Measurements from ENCODE around the gene ZKSCAN1. TPM values are rescaled to one million over a fixed set of nuclear protein-coding genes. Genes with fewer than 3 reads are reported as not detected.
A peak's percentile ranks its signal among the peaks of the same experiment; 100 is the strongest.

Gene ZKSCAN1
- total RNA-seq, 2 donors from 2014 or later: 36.7 to 47.0 TPM

DNA sequence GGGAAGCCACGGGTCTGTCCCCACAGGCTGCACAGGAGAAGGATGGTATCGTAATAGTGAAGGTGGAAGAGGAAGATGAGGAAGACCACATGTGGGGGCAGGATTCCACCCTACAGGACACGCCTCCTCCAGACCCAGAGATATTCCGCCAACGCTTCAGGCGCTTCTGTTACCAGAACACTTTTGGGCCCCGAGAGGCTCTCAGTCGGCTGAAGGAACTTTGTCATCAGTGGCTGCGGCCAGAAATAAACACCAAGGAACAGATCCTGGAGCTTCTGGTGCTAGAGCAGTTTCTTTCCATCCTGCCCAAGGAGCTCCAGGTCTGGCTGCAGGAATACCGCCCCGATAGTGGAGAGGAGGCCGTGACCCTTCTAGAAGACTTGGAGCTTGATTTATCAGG, 8.1 kb downstream of the ZKSCAN1 start:
- ATAC-seq (no peak), DNase-seq (no peak)
- intact Hi-C loops (cut with DNase I): no loop called here

DNA sequence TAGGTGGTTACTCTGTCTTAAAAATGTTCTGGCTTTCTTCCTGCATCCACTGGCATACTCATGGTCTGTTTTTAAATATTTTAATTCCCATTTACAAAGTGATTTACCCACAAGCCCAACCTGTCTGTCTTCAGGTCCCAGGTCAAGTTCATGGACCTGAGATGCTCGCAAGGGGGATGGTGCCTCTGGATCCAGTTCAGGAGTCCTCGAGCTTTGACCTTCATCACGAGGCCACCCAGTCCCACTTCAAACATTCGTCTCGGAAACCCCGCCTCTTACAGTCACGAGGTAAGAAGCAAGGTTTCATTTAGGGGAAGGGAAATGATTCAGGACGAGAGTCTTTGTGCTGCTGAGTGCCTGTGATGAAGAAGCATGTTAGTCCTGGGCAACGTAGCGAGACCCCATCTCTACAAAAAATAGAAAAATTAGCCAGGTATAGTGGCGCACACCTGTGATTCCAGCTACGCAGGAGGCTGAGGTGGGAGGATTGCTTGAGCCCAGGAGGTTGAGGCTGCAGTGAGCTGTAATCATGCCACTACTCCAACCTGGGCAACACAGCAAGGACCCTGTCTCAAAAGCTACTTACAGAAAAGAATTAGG, 8.7 kb downstream of the ZKSCAN1 start:
- ATAC-seq (no peak), DNase-seq (no peak)
- intact Hi-C loops (cut with DNase I): no loop called here

DNA sequence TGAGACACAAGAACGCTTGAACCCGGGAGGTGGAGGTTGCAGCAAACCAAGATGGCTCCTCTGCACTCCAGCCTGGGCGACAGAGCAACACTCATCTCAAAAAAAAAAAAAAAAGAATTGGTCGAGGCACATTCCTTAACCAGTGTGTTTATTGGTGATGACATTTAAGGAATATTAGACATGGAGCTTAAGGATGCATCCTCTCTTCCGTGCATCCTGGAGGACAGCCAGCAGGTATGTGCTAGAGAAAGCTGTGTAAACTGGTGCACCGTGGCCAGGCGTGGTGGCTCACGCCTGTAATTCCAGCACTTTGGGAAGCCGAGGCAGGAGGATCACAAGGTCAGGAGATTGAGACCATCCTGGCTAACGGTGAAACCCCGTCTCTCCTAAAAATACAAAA, 11.8 kb downstream of the ZKSCAN1 start:
- intact Hi-C loops (cut with DNase I): no loop called here
- DNase-seq (no peak), ATAC-seq (no peak)

DNA sequence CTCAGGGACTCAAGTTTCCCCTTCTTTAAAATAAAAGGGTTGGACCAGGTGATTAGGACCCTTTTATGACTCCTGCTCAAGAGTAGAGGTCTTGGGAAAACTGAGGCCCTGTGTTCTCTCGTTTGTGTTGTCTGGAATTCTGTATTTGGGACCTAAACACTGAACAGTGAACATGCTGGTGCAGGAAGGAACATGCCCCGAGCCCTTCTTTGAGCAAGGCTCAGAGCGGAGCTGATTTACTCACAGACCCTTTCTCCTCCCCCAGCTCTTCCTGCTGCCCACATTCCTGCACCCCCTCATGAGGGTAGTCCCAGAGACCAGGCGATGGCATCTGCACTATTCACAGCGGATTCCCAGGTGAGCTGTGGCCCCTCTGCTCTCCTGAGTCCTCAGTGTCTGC, 14.2 kb downstream of the ZKSCAN1 start:
- intact Hi-C loops (cut with DNase I): no loop called here
- DNase-seq (no peak), ATAC-seq (no peak)

DNA sequence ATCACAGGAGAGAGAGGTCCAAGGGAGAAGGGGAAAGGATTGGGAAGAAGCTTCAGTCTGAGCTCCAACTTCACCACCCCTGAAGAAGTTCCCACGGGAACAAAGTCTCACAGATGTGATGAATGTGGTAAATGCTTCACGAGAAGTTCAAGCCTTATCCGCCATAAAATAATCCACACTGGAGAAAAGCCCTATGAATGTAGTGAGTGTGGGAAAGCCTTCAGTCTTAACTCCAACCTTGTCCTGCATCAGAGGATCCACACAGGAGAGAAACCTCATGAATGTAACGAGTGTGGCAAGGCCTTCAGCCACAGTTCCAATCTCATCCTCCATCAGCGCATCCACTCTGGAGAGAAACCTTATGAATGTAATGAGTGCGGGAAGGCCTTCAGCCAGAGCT, 18.1 kb downstream of the ZKSCAN1 start:
- intact Hi-C loops (cut with DNase I): no loop called here
- ATAC-seq: no peak
- no peak for DNase-seq

DNA sequence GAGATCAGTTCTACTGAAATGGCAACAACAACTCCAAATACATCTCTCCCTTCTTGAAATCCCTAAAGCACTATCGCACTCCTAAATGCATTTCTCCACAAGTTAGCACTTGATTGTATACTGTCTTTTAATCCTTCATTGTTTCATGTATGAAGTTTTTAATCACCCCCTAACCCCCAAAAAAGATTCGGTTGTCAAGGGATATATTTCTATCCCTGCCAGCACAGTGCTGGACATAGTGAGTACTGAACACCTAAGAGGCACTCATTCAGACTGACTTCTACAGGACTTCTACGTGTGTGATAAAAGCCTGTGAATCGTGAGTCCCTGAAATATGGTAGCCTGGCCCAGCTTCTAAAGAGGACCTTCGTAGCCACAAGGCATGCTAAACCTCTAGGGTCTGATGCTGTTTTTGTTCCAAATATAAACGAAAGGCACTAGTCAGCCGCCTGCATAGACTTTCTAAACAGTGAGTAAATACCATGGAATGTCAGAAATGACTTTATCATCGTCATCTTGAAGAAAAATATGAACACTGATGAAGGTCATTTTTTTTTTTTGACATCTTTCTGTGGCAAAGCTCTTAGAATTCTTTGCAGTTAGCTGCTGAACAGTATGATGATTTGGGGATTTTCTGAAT, 19.6 kb downstream of the ZKSCAN1 start:
- intact Hi-C loops (cut with DNase I): no loop called here
- no peak for DNase-seq
- ATAC-seq: no peak

DNA sequence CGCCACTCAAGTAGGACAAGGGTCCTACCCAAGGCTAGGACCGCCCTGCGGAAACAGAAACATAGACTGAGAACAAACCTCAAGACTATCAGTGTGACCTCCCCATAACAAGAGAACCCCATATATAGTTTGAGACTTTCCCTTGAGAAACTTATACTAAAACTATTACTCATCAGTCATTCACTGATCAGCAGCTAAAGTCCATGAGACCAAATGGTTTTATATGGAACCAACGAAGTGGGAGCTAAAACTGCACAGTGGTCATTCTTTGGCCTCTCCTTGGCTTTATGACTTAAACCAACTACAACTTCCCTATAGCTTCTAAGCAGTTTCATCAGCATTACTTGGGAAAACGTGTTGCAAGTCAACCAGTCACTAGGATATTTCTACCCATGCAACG, 20.5 kb downstream of the ZKSCAN1 start:
- intact Hi-C loops (cut with DNase I): no loop called here

DNA sequence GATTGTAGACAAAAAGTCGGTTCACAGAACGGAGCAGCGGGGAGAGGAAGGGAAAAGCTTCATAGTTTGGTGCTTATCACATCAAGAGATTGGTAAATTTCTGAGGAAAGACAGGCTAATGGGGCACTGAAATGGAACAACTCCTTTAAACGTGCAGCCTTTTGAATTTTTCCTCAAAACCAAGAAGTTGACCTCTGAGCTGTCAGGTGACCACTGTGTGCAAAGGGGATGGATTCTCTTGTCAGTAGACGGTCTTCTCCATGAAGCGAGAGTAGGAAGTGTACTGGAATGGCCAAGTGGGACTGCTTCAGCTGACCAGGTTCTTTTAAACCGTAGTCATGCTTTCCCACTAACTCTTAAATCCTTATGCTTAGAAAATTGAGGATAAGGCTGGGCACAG, 22.9 kb downstream of the ZKSCAN1 start:
- ATAC-seq (no peak), DNase-seq (no peak)
- intact Hi-C loops (cut with DNase I): no loop called here

More for the DNA sequence above, 20.5 kb downstream of the ZKSCAN1 start:
- no peak for ATAC-seq
- DNase-seq: no peak

DNA sequence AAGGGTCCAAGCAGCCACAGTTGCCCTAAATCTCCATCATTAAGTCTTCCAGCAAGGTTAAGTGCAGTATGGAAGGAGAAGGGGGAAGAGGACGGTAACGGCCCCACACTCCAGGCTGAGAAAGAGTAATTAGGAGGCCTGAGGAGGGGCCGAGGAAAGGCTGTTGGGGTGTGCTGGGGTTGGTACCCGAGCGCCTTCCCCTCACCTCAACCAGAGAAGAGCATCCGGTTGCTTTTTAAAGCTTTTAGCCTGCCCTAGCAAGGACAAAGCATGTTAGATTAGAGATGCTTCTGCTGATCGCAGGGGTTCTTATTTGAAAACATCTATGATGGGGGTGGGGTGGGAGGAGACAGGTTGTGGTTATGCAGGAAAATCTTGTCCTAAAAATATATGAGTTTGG, 25.2 kb downstream of the ZKSCAN1 start:
- DNase-seq: no peak
- intact Hi-C loops (cut with DNase I): loop anchor here in 1 of 2 donors (10.0 kb wide), 1 partner anchor 46 kb away; no protein-coding TSS in a partner anchor
- ATAC-seq: no peak

DNA sequence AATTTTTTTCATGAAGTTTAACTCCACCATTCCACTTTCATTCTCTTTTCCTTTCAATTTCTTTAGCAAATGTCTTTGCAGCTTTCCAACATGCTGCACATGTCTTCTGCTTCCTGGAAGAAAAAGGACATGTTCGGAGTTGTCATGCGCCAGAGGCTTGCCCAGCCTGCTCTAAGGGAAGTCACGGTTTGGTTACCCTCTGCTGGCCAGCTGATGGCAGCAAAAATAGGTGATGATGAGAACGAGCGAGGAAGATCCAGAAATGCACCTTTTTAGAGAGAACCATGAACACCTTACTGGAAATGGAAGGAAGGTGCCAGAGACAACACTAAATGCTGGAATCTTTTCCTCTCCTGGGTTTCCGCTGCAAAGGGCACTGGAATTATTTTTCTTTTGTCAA, 29.3 kb downstream of the ZKSCAN1 start:
- DNase-seq (no peak), ATAC-seq (no peak)
- intact Hi-C loops (cut with DNase I): loop anchor here in 1 of 2 donors (10.0 kb wide), 1 partner anchor 50 kb away; no protein-coding TSS in a partner anchor

DNA sequence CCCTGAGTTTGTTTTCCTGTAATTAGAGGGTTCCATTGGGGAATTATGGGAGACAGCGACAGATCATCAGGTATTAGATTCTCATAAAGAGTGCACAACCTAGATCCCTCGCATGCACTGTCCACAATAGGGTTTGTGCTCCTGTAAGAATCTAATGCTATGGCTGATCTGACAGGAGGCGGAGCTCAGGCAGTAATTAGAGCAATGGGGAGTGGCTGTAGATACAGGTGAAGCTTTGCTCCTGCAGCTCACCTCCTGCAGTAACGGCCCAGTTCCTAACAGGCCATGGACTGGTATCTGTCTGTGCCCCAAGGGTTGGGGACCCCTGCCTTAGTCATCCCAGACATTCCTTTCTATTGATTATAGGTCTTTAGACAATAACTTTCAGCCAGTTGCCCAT, 33.3 kb downstream of the ZKSCAN1 start:
- DNase-seq (no peak), ATAC-seq (no peak)
- intact Hi-C loops (cut with DNase I): loop anchor here in 1 of 2 donors (10.0 kb wide), 1 partner anchor 54 kb away; no protein-coding TSS in a partner anchor

DNA sequence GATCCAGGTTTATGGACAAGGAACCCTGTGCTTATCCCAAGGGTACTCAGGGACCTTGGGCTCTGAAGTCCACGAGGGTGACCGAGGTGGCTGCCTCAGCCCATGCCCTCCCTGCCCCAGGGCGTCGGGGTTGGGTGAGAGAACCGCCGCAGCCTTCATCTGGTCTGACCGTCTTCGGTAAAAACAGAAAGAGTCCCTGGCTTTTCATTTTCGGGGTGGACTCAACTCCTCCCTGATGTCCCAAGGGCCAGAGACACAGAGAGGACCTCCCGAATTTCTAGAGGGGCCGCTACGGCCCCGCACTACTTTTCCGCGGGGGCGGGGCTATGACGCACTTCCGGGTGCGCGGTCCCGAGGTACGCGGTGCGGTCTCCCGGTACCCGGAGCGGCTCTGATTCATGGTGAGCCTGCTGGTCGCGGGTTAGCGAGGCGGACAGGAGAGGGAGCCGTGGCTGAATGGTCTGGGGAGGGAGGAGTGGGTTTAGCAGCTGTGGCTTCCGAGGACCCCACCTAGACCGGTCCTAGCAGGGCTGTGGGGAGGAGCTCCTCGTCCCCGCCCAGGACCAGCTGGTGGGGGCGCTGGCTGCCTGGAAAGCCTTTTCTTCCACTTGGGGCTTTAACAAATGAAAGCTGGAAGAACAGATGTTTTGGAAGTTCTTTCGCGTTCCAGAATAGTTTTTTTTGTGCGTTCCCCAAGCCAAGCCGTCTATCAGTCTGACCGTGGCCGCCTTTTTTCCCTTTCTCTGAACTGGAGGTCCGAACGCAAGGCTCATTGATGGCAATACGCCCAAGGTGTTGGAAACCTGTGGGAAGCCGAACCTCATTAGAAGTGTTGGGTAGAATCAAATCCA, 34.3 kb downstream of the ZKSCAN1 start, which contains the start of gene ZSCAN21:
Gene ZSCAN21, plus strand, starts transcription at position 334 of the 851 bp plus-strand sequence. CDS start 7,233 bp downstream, outside the sequence.
- peak; percentile 90 for DNase-seq
- intact Hi-C loops (cut with DNase I): loop anchor here in 1 of 2 donors (10.0 kb wide), 1 partner anchor 55 kb away; no protein-coding TSS in a partner anchor
- peak; percentile 98 to 99 for ATAC-seq

DNA sequence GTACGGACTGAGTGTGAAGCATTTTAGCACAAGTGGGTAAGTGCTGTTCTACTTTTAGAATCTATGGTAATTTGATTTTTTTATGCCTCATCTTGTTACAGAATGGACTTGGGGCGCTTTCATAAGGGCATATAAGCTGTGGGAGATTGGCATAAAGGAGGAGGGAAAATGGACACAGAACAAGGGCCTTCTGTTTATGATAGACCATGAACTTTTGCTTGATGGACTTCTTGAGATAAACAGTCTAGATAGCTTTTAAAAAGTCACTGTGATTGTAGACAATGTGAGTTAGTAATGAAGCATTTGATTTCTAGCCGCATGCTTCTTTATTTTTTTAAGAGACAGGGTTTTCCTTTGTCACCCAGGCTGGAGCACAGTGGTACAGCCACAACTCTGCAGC, 36.2 kb downstream of the ZKSCAN1 start:
- ATAC-seq (no peak), DNase-seq (no peak)
- intact Hi-C loops (cut with DNase I): no loop called here

DNA sequence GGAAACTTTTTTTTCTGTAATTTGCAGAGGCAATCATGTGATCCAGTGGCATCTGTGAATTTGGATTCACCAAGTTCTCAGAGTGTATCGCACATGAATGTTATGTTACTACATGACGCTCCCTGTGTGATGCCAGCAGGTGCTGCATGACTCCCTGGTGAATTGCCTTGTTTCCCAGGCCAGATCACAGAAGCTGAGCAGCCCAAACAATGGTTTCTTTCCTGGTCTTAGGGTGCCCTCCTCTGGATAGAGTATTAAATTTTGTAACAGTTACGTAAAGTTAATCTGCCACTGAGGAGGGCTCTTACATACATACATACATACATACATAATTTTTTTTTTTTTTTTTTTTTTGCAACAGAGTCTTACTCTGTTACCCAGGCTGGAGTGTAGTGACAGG, 37.8 kb downstream of the ZKSCAN1 start:
- DNase-seq (no peak), ATAC-seq (no peak)
- intact Hi-C loops (cut with DNase I): no loop called here

DNA sequence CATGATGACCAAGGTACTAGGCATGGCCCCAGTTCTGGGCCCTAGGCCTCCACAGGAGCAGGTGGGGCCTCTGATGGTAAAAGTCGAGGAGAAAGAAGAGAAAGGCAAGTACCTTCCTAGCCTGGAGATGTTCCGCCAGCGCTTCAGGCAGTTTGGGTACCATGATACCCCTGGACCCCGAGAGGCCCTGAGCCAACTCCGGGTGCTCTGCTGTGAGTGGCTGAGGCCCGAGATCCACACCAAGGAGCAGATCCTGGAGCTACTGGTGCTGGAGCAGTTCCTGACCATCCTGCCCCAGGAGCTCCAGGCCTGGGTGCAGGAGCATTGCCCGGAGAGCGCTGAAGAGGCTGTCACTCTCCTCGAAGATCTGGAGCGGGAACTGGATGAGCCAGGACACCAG, 41.6 kb downstream of the ZKSCAN1 start:
- ATAC-seq (no peak), DNase-seq (no peak)
- intact Hi-C loops (cut with DNase I): no loop called here

DNA sequence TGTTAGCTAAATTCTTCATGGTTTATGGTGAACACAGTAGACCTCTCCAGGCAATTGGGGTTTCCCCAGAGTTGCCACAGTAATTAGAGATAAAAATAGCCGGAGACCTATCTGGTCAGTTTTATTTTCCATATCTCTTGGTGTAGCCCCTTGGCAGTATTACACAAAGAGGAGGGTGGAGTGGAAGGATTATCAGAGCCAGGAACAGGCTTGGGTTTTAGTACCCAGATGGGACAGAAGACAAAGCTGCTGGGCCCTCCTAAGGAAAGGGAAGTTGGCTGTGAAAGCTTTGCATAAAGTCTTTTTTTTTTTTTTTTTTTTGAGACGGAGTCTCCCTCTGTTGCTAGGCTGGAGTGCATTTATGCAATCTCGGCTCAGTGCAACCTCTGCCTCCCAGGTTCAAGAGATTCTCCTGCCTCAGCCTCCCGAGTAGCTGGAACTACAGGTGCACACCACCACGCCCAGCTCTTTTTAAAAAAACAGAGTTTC, 43.9 kb downstream of the ZKSCAN1 start:
- ATAC-seq: no peak
- intact Hi-C loops (cut with DNase I): no loop called here
- DNase-seq: no peak

DNA sequence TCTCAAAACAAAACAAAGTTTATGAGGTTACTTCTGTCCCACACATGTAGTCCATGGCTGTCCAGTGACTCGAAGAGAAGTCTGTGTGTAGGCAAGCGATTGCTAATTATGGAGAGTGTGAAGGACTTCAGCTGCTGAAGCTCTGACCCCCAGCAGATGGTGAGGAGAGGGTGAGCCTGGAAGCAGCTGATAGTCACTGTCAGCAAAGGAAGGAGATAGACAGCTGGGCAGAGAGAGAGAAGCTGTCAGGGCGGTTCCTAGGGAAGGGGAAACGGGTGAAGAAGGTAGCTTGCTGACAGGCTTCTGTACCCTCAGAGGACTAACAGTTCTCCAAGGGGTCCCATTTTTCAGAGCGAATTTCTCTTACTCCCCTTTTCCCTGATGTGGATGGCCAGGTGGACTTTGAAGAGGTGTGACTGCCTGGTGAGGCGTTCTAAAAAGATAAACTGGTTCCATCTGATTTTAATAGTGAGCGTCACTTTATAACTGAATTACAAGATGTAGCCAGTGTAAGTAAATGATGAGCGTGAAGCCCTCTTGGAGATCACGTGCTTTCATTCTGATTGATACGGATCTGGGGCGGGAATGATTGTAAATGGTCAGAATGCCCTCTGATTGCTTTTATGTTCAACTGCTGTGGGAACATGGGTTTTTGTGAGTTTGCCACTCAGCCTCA, 46.3 kb downstream of the ZKSCAN1 start:
- ATAC-seq: no peak
- intact Hi-C loops (cut with DNase I): no loop called here

DNA sequence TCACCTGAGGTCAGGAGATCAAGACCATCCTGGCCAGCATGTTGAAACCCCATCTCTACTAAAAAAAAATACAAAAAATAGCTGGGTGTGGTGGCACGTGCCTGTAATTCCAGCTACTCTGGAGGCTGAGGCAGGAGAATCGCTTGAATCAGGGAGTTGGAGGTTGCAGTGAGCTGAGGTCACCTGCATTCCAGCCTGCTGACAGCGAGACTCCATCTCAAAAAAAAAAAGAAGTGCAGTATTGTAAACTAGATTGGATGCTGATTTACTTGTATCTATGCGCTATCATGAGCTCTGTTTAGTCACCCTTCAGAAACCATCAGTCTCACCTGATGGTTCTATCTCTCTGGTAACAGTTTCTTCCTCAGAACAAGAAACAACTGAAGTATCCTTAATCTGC, 48.0 kb downstream of the ZKSCAN1 start:
- intact Hi-C loops (cut with DNase I): no loop called here
- no peak for DNase-seq
- no peak for ATAC-seq

More for the DNA sequence above, 46.3 kb downstream of the ZKSCAN1 start:
- DNase-seq: no peak

DNA sequence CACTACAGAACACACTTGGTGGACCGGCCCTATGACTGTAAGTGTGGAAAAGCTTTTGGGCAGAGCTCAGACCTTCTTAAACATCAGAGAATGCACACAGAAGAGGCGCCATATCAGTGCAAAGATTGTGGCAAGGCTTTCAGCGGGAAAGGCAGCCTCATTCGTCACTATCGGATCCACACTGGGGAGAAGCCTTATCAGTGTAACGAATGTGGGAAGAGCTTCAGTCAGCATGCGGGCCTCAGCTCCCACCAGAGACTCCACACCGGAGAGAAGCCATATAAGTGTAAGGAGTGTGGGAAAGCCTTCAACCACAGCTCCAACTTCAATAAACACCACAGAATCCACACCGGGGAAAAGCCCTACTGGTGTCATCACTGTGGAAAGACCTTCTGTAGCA, 48.8 kb downstream of the ZKSCAN1 start:
- ATAC-seq: no peak
- DNase-seq: no peak
- intact Hi-C loops (cut with DNase I): no loop called here

Measured in left cardiac atrium (tissue), 4 donors.